ENCODE data around the gene ZNF362.

ZNF362 gene

GRCh38 chr1:33317354-33317753 is 61.1 kb downstream of the ZNF362 start:
- H3K9ac ChIP-seq (ENCODE audit: low read depth, low read length): no peak overlapping the region
- H3K36me3 ChIP-seq (ENCODE audit: control insufficient read depth, insufficient read depth, low read length): no peaks in the 10 kb centered on the region
- H3K27me3 ChIP-seq (ENCODE audit: control insufficient read depth, insufficient read depth, low read length): no peaks in the 10 kb centered on the region
- no peaks in the 10 kb centered on the region for H3K4me1 ChIP-seq (ENCODE audit: control insufficient read depth, insufficient read depth, low read length)
- H3K9me3 ChIP-seq (ENCODE audit: control insufficient read depth, insufficient read depth, low read length): no peaks in the 10 kb centered on the region
- no peak overlapping the region for H3K4me3 ChIP-seq (ENCODE audit: low read depth, low read length)

GRCh38 chr1:33317946-33318345 is 61.7 kb downstream of the ZNF362 start:
- Histone ChIP-seq H3K4me1 (ENCODE audit: control insufficient read depth, insufficient read depth, low read length) (no peaks in the 10 kb centered on the region), H3K36me3 (ENCODE audit: control insufficient read depth, insufficient read depth, low read length) (no peaks in the 10 kb centered on the region), H3K9ac (ENCODE audit: low read depth, low read length) (no peak overlapping the region), H3K9me3 (ENCODE audit: control insufficient read depth, insufficient read depth, low read length) (no peaks in the 10 kb centered on the region), H3K4me3 (ENCODE audit: low read depth, low read length) (no peak overlapping the region), H3K27me3 (ENCODE audit: control insufficient read depth, insufficient read depth, low read length) (no peaks in the 10 kb centered on the region)

GRCh38 chr1:33319186-33319948 is 63.1 kb downstream of the ZNF362 start:
- H3K36me3 ChIP-seq (ENCODE audit: control insufficient read depth, insufficient read depth, low read length): no peaks in the 10 kb centered on the region
- no peaks in the 10 kb centered on the region for H3K9me3 ChIP-seq (ENCODE audit: control insufficient read depth, insufficient read depth, low read length)
- H3K4me3 ChIP-seq (ENCODE audit: low read depth, low read length): no peak overlapping the region
- H3K4me1 ChIP-seq (ENCODE audit: control insufficient read depth, insufficient read depth, low read length): no peaks in the 10 kb centered on the region
- H3K9ac ChIP-seq (ENCODE audit: low read depth, low read length): no peak overlapping the region
- no peaks in the 10 kb centered on the region for H3K27me3 ChIP-seq (ENCODE audit: control insufficient read depth, insufficient read depth, low read length)

- Histone ChIP-seq H3K4me3 (ENCODE audit: low read depth, low read length) (no peak overlapping the region), H3K36me3 (ENCODE audit: control insufficient read depth, insufficient read depth, low read length) (peaks cover under 1% of the 10 kb centered on the region), H3K9me3 (ENCODE audit: control insufficient read depth, insufficient read depth, low read length) (no peaks in the 10 kb centered on the region), H3K4me1 (ENCODE audit: control insufficient read depth, insufficient read depth, low read length) (no peaks in the 10 kb centered on the region), H3K9ac (ENCODE audit: low read depth, low read length) (no peak overlapping the region), H3K27me3 (ENCODE audit: control insufficient read depth, insufficient read depth, low read length) (no peaks in the 10 kb centered on the region)
Observed at GRCh38 chr1:33319949-33320618, 63.8 kb downstream of the ZNF362 start.

GRCh38 chr1:33320619-33321165 is 64.4 kb downstream of the ZNF362 start, which contains the start of gene A3GALT2:
Gene A3GALT2, minus strand, starts transcription at chr1:33321098. Its CDS starts 0 bp downstream, at chr1:33321098.
- Histone ChIP-seq H3K36me3 (ENCODE audit: control insufficient read depth, insufficient read depth, low read length) (peaks cover 6% of the 10 kb centered on the region), H3K27me3 (ENCODE audit: control insufficient read depth, insufficient read depth, low read length) (no peaks in the 10 kb centered on the region), H3K9ac (ENCODE audit: low read depth, low read length) (no peak within 1 kb of the TSS), H3K4me3 (ENCODE audit: low read depth, low read length) (no peak within 1 kb of the TSS), H3K4me1 (ENCODE audit: control insufficient read depth, insufficient read depth, low read length) (no peaks in the 10 kb centered on the region), H3K9me3 (ENCODE audit: control insufficient read depth, insufficient read depth, low read length) (no peaks in the 10 kb centered on the region)

- no peaks in the 10 kb centered on the region for H3K4me1 ChIP-seq (ENCODE audit: control insufficient read depth, insufficient read depth, low read length)
- no peak overlapping the region for H3K9ac ChIP-seq (ENCODE audit: low read depth, low read length)
- H3K4me3 ChIP-seq (ENCODE audit: low read depth, low read length): no peak overlapping the region
- no peaks in the 10 kb centered on the region for H3K9me3 ChIP-seq (ENCODE audit: control insufficient read depth, insufficient read depth, low read length)
- H3K36me3 ChIP-seq (ENCODE audit: control insufficient read depth, insufficient read depth, low read length): peaks cover 6% of the 10 kb centered on the region
- no peaks in the 10 kb centered on the region for H3K27me3 ChIP-seq (ENCODE audit: control insufficient read depth, insufficient read depth, low read length)
Observed at GRCh38 chr1:33321178-33321577, 64.9 kb downstream of the ZNF362 start.

- Histone ChIP-seq H3K27me3 (ENCODE audit: control insufficient read depth, insufficient read depth, low read length) (no peaks in the 10 kb centered on the region), H3K36me3 (ENCODE audit: control insufficient read depth, insufficient read depth, low read length) (peaks cover 6% of the 10 kb centered on the region), H3K9me3 (ENCODE audit: control insufficient read depth, insufficient read depth, low read length) (no peaks in the 10 kb centered on the region)
Observed at GRCh38 chr1:33322109-33322508, 65.8 kb downstream of the ZNF362 start.

GRCh38 chr1:33322870-33323585 is 66.7 kb downstream of the ZNF362 start:
- H3K9ac ChIP-seq (ENCODE audit: low read depth, low read length): no peak overlapping the region
- no peaks in the 10 kb centered on the region for H3K4me1 ChIP-seq (ENCODE audit: control insufficient read depth, insufficient read depth, low read length)
- no peaks in the 10 kb centered on the region for H3K27me3 ChIP-seq (ENCODE audit: control insufficient read depth, insufficient read depth, low read length)
- H3K4me3 ChIP-seq (ENCODE audit: low read depth, low read length): no peak overlapping the region
- no peaks in the 10 kb centered on the region for H3K9me3 ChIP-seq (ENCODE audit: control insufficient read depth, insufficient read depth, low read length)
- peaks cover 6% of the 10 kb centered on the region for H3K36me3 ChIP-seq (ENCODE audit: control insufficient read depth, insufficient read depth, low read length)

More at GRCh38 chr1:33322109-33322508, 65.8 kb downstream of the ZNF362 start:
- Histone ChIP-seq H3K9ac (ENCODE audit: low read depth, low read length) (no peak overlapping the region), H3K4me3 (ENCODE audit: low read depth, low read length) (no peak overlapping the region), H3K4me1 (ENCODE audit: control insufficient read depth, insufficient read depth, low read length) (no peaks in the 10 kb centered on the region)

GRCh38 chr1:33323663-33324477 is 67.6 kb downstream of the ZNF362 start:
- Histone ChIP-seq H3K36me3 (ENCODE audit: control insufficient read depth, insufficient read depth, low read length) (peaks cover 8% of the 10 kb centered on the region), H3K27me3 (ENCODE audit: control insufficient read depth, insufficient read depth, low read length) (no peaks in the 10 kb centered on the region), H3K9me3 (ENCODE audit: control insufficient read depth, insufficient read depth, low read length) (no peaks in the 10 kb centered on the region), H3K4me1 (ENCODE audit: control insufficient read depth, insufficient read depth, low read length) (no peaks in the 10 kb centered on the region), H3K4me3 (ENCODE audit: low read depth, low read length) (no peak overlapping the region), H3K9ac (ENCODE audit: low read depth, low read length) (no peak overlapping the region)

GRCh38 chr1:33324677-33325575 is 68.6 kb downstream of the ZNF362 start:
- Histone ChIP-seq H3K27me3 (ENCODE audit: control insufficient read depth, insufficient read depth, low read length) (no peaks in the 10 kb centered on the region), H3K9me3 (ENCODE audit: control insufficient read depth, insufficient read depth, low read length) (no peaks in the 10 kb centered on the region), H3K36me3 (ENCODE audit: control insufficient read depth, insufficient read depth, low read length) (peaks cover 12% of the 10 kb centered on the region), H3K4me3 (ENCODE audit: low read depth, low read length) (no peak overlapping the region), H3K9ac (ENCODE audit: low read depth, low read length) (no peak overlapping the region), H3K4me1 (ENCODE audit: control insufficient read depth, insufficient read depth, low read length) (no peaks in the 10 kb centered on the region)
